OCI-LY7 (cell line): ENCODE measurements around the gene CASQ1.

Experiments
- EZH2phosphoT487 ChIP-seq: fragments of 200-600 bp; sonication (generic); IDR thresholded peaks from 2 replicates; pipeline ENCODE4 v1.6.1; 2018; ENCODE audit warnings: low read depth, borderline replicate concordance, mild to moderate bottlenecking, mixed run types, antibody characterized with exemption, low read length, moderate library complexity, mixed read lengths
- TF ChIP-seq, protein P1 (sequence below): fragments of 200-600 bp; sonication (generic); conservative IDR thresholded peaks from 2 replicates; pipeline ENCODE4 v1.5.1; 2014; ENCODE audit warnings: mild to moderate bottlenecking, antibody characterized with exemption, low read length, moderate library complexity, mixed read lengths

DNA sequence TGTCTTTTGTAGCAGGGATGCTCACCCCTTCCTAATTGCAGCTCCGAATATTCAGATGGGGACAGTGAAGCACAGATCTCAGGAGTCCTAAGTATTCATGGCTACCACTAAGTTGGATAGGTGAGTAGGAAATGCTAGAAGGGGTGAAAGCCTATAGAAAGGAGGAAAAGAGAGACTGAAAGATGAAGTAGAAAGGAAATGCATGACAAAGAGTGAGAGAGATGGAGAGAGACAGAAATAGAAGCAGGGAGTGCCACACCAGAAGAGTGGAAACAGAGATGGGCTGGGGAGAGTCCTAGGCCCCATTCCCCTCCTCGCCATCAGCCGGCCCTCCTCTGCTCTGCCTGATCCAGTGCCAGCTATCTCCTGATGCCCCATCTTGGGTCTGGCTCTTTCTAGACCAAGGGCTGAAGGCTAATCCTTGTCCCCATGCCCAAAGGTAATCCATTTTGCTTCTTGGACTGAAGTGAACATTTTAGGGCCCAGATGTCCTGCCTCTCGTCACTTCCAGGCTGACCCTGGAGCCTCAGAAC, 16.8 kb downstream of the CASQ1 start:
- TF ChIP-seq, protein P1, sequence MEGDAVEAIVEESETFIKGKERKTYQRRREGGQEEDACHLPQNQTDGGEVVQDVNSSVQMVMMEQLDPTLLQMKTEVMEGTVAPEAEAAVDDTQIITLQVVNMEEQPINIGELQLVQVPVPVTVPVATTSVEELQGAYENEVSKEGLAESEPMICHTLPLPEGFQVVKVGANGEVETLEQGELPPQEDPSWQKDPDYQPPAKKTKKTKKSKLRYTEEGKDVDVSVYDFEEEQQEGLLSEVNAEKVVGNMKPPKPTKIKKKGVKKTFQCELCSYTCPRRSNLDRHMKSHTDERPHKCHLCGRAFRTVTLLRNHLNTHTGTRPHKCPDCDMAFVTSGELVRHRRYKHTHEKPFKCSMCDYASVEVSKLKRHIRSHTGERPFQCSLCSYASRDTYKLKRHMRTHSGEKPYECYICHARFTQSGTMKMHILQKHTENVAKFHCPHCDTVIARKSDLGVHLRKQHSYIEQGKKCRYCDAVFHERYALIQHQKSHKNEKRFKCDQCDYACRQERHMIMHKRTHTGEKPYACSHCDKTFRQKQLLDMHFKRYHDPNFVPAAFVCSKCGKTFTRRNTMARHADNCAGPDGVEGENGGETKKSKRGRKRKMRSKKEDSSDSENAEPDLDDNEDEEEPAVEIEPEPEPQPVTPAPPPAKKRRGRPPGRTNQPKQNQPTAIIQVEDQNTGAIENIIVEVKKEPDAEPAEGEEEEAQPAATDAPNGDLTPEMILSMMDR: no peak
- TF ChIP-seq EZH2phosphoT487: no peak
